BJ (cell line): ENCODE results near the gene GPR45. TPM values are rescaled to one million over a fixed set of nuclear protein-coding genes. Genes with fewer than 3 reads are reported as not detected.

Source experiments
- CTCF ChIA-PET: fragments of 350-600 bp; formaldehyde crosslinking; extraction: SDS; loops from one replicate; lab custom pipeline; 2021; ENCODE audit warnings: antibody characterized with exemption, inconsistent platforms; lab: Yijun Ruan, JAX
- POLR2A ChIA-PET: fragments of 300-600 bp; sonication (Branson Sonifier 250); formaldehyde crosslinking; extraction: SDS; loops from one replicate; lab custom pipeline; 2021; ENCODE audit warnings: antibody characterized with exemption; lab: Charles Lee
- DNase-seq: peaks from one replicate; pipeline ENCODE4 v3.0.0-alpha.2; 2011; ENCODE audit warnings: low read depth
- H3K27me3 ChIP-seq: 2 replicates; pipeline ENCODE4 v1.6.0; 2011; ENCODE audit warnings: low read length; ENCODE audit not compliant: control insufficient read depth, insufficient read depth
- H3K36me3 ChIP-seq: 2 replicates; pipeline ENCODE4 v1.5.1; 2011; ENCODE audit warnings: low read length; ENCODE audit not compliant: control insufficient read depth, insufficient read depth
- H3K4me3 ChIP-seq: 2 replicates; pipeline ENCODE4 v1.5.1; 2011; ENCODE audit warnings: low read depth, mild to moderate bottlenecking, control low read depth, low read length
- CTCF ChIP-seq: IDR thresholded peaks from 2 replicates; pipeline ENCODE4 v1.5.1; 2011; ENCODE audit warnings: low read depth, mild to moderate bottlenecking, control low read depth, inconsistent platforms, low read length, moderate library complexity; ENCODE audit not compliant: insufficient read depth
- polyA plus RNA-seq: library from polyadenylated mRNA; depleted of rRNA; stranded (reverse); fragments of >200 nt; gene quantifications from 2 replicates; pipeline ENCODE4 v1.2.3, GENCODE V29; 2011; rRNA removed

Gene GPR45
- polyA plus RNA-seq, 1 experiment: not detected

DNA sequence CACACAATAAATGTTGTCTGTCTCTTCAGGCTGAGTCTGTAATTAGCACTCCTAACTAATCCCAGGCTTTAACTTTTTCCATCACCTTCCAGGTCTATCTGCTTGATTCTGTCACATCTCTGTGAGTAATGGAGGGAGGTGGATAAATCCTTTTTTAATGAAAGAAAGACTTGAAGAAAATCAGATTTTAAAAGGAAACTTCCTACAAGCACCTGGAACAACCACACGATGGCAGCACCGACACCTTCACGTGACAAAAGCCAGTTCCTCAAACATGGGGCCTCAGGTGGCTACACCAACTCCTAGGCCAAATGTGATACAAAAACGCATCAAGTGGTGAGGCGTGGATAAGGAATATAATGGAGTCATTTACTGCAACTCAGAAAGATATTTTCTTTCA lies 46.1 kb downstream of the GPR45 start:
- DNase-seq: no peak
- Histone ChIP-seq H3K36me3 (peaks cover 3% of the 10 kb centered on the region; the same call in 1 of the 2 replicates), H3K4me3 (no peak overlapping the region), H3K27me3 (no peaks in the 10 kb centered on the region)
- CTCF ChIA-PET: interaction anchor here (0.8 to 3.0 kb wide), 7 partner anchors 8 to 173 kb away, joined by 3 to 15 read pairs (median 5); no protein-coding TSS in a partner anchor
- POLR2A ChIA-PET: no interaction called here
- peak; percentile 48 for TF ChIP-seq CTCF

DNA sequence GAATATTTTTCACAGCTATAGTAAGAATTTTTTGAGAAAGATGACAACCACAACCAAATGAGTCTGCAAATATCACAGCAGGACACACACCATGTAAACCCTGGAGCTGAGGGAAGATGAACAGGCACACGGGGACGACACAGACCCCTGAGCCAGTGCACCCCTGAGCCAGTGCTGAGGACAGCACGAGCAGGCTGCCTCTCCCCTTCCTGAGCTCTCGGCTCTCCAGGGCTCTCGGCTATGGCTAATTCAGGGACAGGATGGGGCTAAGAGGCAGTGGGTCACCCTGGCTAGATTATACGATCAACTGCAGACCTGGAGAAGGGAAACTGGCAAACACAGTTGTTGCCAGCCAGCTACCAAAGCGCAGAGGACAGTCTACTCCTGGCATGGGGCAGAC lies 46.6 kb downstream of the GPR45 start:
- peaks cover 3% of the 10 kb centered on the region; the same call in 1 of the 2 replicates for H3K36me3 ChIP-seq

DNA sequence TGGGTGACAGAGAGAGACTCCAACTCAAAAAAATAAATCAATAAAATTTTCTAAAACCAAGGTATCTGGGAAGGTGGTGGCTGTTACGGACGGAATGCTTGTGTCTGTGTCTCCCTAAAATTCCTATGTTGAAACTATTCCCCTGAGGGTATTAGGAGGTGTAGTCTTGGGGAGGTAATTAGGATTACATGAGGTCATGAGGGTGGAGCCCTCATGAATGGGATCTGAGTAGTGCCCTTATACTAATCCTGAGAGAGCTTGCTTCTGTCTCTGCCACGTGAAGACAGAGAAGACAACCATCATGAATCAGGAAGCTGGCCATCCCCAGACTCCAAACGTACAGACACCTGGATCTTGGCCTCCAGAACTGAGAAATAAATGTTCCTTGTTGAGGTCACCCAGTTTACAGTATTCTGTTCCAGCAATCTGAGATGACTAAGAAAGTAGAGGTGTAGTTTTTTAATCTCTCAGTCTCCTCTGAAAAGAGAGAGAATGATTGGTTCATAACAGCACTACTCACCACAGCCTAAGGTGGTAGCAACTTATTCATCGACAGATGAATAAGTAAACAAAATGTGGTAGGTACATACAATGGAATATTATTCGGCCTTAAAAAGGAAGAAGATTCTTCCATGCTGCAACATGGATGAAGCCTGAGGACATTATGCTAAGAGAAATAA lies 49.6 kb downstream of the GPR45 start:
- CTCF ChIA-PET: interaction anchor here (0.6 kb wide), 1 partner anchor 145 kb away, joined by 3 read pairs; no protein-coding TSS in a partner anchor
- no peak for TF ChIP-seq CTCF

More for the DNA sequence above, 46.6 kb downstream of the GPR45 start:
- CTCF ChIA-PET: interaction anchor here (0.8 to 3.0 kb wide), 7 partner anchors 9 to 173 kb away, joined by 3 to 15 read pairs (median 5); no protein-coding TSS in a partner anchor
- no peak for DNase-seq
- POLR2A ChIA-PET: no interaction called here
- no peak for TF ChIP-seq CTCF
- H3K27me3 ChIP-seq: no peaks in the 10 kb centered on the region
- no peak overlapping the region for H3K4me3 ChIP-seq

GRCh38 chr2:105291981-105292380 lies 50.4 kb downstream of the GPR45 start:
- no peak for TF ChIP-seq CTCF
- Histone ChIP-seq H3K4me3 (no peak overlapping the region), H3K27me3 (no peaks in the 10 kb centered on the region), H3K36me3 (peaks cover 1% of the 10 kb centered on the region)
- ChIA-PET POLR2A (no interaction called here), CTCF (interaction anchor here (0.7 to 4.4 kb wide), 3 partner anchors 55 to 193 kb away, joined by 3 to 53 read pairs (median 3); no protein-coding TSS in a partner anchor)
- DNase-seq: no peak

More for the DNA sequence above, 49.6 kb downstream of the GPR45 start:
- POLR2A ChIA-PET: interaction anchor here (0.6 kb wide), 1 partner anchor 10 kb away, joined by 6 read pairs; no protein-coding TSS in a partner anchor
- Histone ChIP-seq H3K36me3 (peaks cover under 1% of the 10 kb centered on the region), H3K27me3 (no peaks in the 10 kb centered on the region), H3K4me3 (no peak overlapping the region)
- DNase-seq: no peak

Other genes with a start within 250 kb of the GPR45 start
- 19.3 and 21.7 TPM in 2 replicates for gene MRPS9, start 203.7 kb upstream of the GPR45 start, polyA plus RNA-seq
- 8.3 and 8.7 TPM in 2 replicates for gene TGFBRAP1, start 88.0 kb downstream of the GPR45 start, polyA plus RNA-seq
- gene C2orf49, start 95.8 kb downstream of the GPR45 start, polyA plus RNA-seq: 12.2 and 14.6 TPM in 2 replicates
- 472 and 546 TPM in 2 replicates for gene FHL2, start 157.3 kb downstream of the GPR45 start, polyA plus RNA-seq